OCI-M2 (cell line): ENCODE data around the gene DNAJB2.

ENCODE experiments used
- DNase-seq: peaks from one replicate; lab custom pipeline; 2025; ENCODE audit not compliant: unreplicated experiment; lab: John Stamatoyannopoulos, UW

DNAJB2 gene

GRCh38 chr2:219279151-219279915 is at the start of gene DNAJB2:
Gene DNAJB2, plus strand, starts transcription at chr2:219279366. Its CDS starts 468 bp downstream, at chr2:219279834.
- peak; percentile 93 for DNase-seq

- peak; percentile 5 for DNase-seq
These were observed 49.1 kb upstream of the DNAJB2 start for GRCh38 chr2:219230059-219230540.

- DNase-seq, result no peak
These were observed 44.8 kb upstream of the DNAJB2 start for GRCh38 chr2:219234331-219234730.

- DNase-seq, result no peak
These were observed 35.8 kb upstream of the DNAJB2 start for GRCh38 chr2:219243291-219243761.

- DNase-seq, result no peak
These were observed 34.4 kb upstream of the DNAJB2 start for GRCh38 chr2:219244789-219245147.

GRCh38 chr2:219245148-219245898 is 33.8 kb upstream of the DNAJB2 start, which contains the start of the genes GLB1L and STK16:
Gene GLB1L, minus strand, starts transcription at chr2:219245444. Its CDS starts 1,871 bp downstream, at chr2:219243573.
Gene STK16, plus strand, starts transcription at chr2:219245479. Its CDS starts 521 bp downstream, at chr2:219246000.
- peak; percentile 63 for DNase-seq

- no peak for DNase-seq
These were observed 33.3 kb upstream of the DNAJB2 start for GRCh38 chr2:219245899-219246230.

GRCh38 chr2:219246559-219246958 is 32.6 kb upstream of the DNAJB2 start:
- no peak for DNase-seq

- no peak for DNase-seq
These were observed 31.2 kb upstream of the DNAJB2 start for GRCh38 chr2:219247678-219248642.

GRCh38 chr2:219248845-219249202 is 30.3 kb upstream of the DNAJB2 start:
- no peak for DNase-seq

GRCh38 chr2:219249203-219249980 is 29.8 kb upstream of the DNAJB2 start:
- no peak for DNase-seq

- DNase-seq, result no peak
These were observed 29.0 kb upstream of the DNAJB2 start for GRCh38 chr2:219250049-219250781.

- DNase-seq, result no peak
These were observed 27.5 kb upstream of the DNAJB2 start for GRCh38 chr2:219251656-219252055.

- DNase-seq, result no peak
These were observed 27.1 kb upstream of the DNAJB2 start for GRCh38 chr2:219252084-219252483.

GRCh38 chr2:219252570-219252899 is 26.6 kb upstream of the DNAJB2 start:
- no peak for DNase-seq

GRCh38 chr2:219252900-219253752 is 26.0 kb upstream of the DNAJB2 start, which contains the start of gene TUBA4B:
Gene TUBA4B, plus strand, starts transcription at chr2:219253243. Its CDS starts 165 bp downstream, at chr2:219253408.
- DNase-seq, result no peak

- peak; percentile 29 for DNase-seq
These were observed 25.2 kb upstream of the DNAJB2 start, which contains the start of gene TUBA4A for GRCh38 chr2:219253753-219254589. Gene TUBA4A, minus strand, starts transcription at chr2:219253918. Its CDS starts 60 bp downstream, at chr2:219253858.
